GM21529 (cell line): Measurements from ENCODE around the gene FMO1.
"Not testable (repeated sequence)": the region's sequence is repeated elsewhere in the genome, so short reads cannot be mapped to it uniquely, and the experiment has no call there.

Experiments
- ATAC-seq: cut with Tn5 transposase; IDR thresholded peaks from one replicate; pipeline ENCODE4 v1.9.1; 2021; ENCODE audit not compliant: unreplicated experiment

Gene FMO1, protein sequence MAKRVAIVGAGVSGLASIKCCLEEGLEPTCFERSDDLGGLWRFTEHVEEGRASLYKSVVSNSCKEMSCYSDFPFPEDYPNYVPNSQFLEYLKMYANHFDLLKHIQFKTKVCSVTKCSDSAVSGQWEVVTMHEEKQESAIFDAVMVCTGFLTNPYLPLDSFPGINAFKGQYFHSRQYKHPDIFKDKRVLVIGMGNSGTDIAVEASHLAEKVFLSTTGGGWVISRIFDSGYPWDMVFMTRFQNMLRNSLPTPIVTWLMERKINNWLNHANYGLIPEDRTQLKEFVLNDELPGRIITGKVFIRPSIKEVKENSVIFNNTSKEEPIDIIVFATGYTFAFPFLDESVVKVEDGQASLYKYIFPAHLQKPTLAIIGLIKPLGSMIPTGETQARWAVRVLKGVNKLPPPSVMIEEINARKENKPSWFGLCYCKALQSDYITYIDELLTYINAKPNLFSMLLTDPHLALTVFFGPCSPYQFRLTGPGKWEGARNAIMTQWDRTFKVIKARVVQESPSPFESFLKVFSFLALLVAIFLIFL

GRCh38 chr1:171248302-171248701 lies at the start of gene FMO1:
Gene FMO1, plus strand, starts transcription at chr1:171248494. Its CDS starts 9,594 bp downstream, at chr1:171258088.
- no peak for ATAC-seq

GRCh38 chr1:171204296-171204695 lies 44.0 kb upstream of the FMO1 start:
- ATAC-seq: no peak

GRCh38 chr1:171206204-171206977 lies 41.9 kb upstream of the FMO1 start:
- no peak for ATAC-seq

- no peak for ATAC-seq
Measured at GRCh38 chr1:171206978-171207355, 41.3 kb upstream of the FMO1 start.

GRCh38 chr1:171207377-171207776 lies 40.9 kb upstream of the FMO1 start:
- no peak for ATAC-seq

GRCh38 chr1:171210355-171210754 lies 37.9 kb upstream of the FMO1 start:
- ATAC-seq: no peak

DNA sequence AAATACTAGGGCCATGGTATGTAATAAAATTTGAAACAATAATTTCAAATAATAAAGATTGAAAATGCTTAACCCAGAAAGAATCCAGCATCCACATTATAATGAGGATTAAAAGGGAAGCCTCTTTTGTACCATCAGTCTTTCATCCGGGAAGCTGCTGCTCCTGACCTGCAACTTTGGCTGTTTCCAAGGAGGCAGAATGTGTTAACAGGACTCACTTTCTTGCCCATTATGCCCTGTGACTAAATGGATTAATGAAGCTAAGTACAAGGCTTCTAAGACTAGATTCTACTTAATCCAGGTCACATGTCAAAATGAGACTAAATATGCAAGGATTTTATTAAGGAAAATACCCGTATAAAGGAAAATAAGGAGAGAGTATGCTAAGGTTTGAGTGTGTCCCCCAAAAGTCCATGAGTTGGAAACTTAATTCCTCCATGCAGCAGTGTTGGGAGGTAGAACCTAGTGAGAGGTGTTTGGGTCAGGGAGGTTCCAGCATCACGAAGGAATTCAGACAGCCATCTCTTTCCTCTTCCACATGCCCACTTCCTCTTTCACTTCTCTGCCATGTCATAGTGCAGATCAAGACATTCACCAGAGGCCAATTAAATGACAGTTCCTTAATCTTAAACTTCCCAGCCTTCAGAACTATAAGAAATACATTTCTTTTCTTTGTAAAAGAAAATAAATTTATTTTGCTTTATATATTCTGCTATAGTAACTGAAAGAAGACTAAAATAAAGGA lies 35.5 kb upstream of the FMO1 start:
- no peak for ATAC-seq

DNA sequence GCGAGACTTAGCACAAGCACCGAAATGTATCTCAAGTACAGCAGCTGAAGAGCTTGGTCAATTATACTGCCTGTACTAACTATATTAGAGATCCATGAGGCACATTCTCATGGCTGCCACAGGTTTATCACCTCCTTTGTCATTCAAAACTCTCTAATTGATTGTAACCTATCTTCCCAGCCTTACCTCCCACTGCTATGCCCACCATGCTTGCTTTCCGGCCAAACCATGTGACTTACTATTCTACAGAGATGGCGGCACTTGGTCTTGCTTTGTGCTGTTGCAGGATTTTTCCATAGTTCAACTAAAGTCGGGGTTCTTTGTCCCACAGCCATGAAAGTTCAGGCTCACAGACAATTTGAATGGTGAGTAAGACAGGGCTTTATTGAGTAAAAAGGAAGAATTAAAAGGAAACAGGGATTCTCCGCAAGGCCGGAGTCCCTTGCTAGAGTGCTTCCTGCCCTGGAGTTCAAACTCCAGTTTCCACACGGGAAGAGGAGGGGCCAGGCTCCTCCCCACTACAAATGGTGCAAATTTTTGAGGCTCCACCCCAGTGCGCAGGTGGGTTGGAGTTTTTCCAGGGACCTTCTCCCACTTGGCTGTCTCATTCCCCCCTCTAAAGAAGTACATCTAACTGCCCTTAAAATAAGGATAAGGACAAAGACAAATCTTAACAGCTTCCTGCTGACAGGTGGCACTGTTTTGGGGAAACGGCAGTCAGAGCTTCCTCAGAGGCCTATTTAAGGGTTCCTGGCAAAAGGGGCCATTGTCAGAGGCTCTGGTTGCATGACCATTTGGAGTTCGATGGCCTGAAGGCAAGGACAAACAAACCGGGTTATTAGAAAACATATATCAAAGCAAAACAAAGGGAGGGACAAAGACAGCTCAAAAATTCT lies 34.5 kb upstream of the FMO1 start:
- ATAC-seq: no peak

DNA sequence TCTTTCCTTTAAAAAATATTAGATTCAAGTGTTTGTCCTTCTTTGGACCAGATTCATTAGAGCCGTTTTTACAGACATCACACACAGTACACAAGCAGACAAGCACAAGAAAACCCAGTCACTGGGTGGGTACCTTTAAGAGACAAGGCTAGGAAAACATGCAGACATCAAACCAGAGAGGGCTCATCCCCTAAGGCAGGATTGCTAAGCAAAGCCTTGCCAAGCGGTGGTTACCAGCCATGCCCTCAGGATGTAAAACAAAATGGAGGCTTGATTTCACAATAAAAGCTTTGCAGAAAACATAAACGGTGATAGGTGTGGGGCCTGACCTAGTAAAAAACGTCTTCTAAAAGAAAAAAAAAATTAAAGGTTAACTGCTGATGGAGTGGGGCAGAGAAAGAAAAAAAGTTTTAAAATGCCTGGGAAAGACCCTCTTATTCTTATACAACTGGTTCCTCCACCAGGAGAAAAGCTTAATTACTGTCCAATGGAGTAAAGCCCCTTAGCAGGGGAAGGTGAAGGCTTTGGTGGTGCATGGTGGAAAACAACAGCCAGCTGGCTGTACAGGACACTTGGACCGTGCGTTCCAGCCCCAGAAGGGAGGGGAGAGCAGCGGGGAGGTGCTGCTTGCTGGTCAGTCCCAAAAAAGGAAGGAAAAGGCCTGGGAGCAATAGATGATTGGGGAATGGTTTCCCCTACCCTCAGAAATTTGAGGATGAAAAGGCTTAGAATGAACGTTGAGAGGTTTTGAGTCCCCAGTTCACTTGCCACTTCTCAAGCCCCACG lies 30.4 kb upstream of the FMO1 start:
- no peak for ATAC-seq

- ATAC-seq: no peak
Measured at GRCh38 chr1:171218661-171219060, 29.6 kb upstream of the FMO1 start.

DNA sequence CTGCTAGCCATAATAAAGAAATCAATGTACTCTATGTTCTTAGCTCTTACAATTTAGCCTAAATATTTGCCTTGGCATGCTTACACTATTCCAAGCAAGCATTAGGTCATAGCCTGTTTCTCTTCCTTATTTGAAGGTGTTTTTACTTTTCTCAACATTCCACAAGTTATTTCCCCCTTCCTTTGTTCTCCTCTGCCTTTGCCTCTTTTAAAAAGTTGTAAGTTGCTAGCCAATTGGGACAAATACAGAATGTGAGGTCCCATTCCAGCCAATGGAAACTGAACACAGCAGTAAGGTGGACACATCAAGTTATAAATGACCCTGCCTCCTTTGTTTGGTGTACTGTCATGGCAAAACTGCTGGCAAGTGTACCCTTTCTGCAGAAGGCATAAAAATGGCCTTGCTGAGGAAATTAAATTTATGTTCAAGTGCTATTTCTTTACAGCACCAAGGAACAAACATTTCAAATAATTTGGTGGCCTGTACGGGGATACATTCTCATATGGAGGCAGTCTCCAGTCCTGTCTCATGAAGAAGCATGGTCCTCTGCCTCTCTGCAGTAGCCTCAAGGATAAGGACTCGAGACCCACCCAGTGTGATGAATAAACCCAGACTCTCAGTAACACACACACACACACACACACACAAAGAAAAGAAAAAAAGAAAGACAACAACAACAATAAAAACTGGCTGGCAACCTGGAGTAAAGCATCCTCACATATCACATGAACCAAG lies 28.8 kb upstream of the FMO1 start:
- ATAC-seq: no peak

DNA sequence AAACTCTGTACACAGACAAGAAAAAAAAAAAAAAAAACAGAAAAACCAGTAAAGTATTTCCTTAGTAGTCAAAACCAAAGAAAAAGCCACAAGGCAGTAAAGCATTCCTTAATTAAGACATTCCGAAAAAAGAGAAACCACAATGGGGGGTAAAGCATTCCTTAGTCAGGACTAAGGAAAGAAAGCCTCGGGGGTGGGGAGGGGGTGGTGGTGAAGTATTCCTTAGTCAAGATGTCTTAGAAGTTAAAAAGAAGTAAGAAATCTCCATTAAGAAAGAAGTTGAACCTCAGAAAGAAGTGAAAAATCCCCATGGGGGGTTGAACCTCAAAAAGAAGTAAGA lies 28.2 kb upstream of the FMO1 start:
- no peak for ATAC-seq

- no peak for ATAC-seq
Measured at GRCh38 chr1:171220581-171221054, 27.7 kb upstream of the FMO1 start.

GRCh38 chr1:171221665-171222591 lies 26.4 kb upstream of the FMO1 start:
- no peak for ATAC-seq

DNA sequence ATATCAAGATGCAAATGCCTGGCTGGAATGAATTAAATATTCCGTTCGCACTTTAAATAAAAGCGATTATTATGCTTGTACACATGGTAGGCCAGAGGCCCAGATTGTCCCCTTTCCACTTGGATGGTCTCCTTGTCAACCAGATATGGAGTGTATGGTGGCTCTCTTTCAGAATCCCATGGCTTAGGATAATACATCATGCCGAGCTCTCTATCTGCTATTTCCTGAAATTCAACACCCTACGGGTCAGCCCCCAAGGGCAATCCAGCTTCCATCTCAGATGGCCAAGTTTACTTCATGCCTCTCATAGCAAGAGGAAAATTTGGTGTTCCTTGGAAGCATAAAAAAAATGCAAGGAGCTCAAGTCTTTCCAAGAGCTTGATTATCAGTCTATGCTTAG lies 25.4 kb upstream of the FMO1 start:
- no peak for ATAC-seq

GRCh38 chr1:171224257-171224656 lies 24.0 kb upstream of the FMO1 start:
- ATAC-seq: not testable (repeated sequence)

- ATAC-seq: peak; percentile 95
Measured at GRCh38 chr1:171226747-171227370, 21.4 kb upstream of the FMO1 start.
